Astrocyte of the cerebellum (primary cell): ENCODE results near the gene MARK1.
A peak's percentile ranks its signal among the peaks of the same experiment; 100 is the strongest.

Experiments used
- DNase-seq: peaks from one replicate; pipeline ENCODE4 v3.0.0-alpha.2; 2011; ENCODE audit warnings: low read depth
- H3K4me3 ChIP-seq: 2 replicates; pipeline ENCODE4 v1.5.1; 2011; ENCODE audit warnings: mild to moderate bottlenecking, low read depth, low read length, moderate library complexity
- in situ Hi-C: cut with HindIII; loops from 2 replicates; pipeline ENCODE4 v1.10.0; 2017; ENCODE audit warnings: low sequenced_read_pairs
- TF ChIP-seq, protein P1 (sequence below): IDR thresholded peaks from 2 replicates; pipeline ENCODE4 v1.5.1; 2012; ENCODE audit warnings: low read length, low read depth, moderate library complexity, mild to moderate bottlenecking; ENCODE audit errors: missing control alignments

The MARK1 gene

DNA sequence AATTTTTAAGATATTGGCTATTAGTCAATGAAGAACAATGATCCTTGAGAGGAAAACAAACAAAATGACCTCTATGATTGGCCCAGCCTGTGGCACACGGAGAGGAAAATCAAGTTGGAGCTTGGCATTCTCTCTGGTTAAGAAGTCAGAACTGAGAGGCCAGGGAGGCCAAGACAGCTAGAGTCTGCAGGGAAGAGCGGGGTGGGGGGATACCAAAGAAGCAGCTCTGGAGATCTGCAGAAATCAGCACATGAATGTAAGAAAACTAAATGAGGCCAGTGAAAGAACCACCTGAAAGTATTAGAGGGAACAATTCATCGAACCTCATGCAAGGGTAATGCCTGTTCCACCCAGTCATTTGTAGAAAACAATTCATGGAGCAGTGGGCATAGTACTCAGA lies 138.4 kb downstream of the MARK1 start:
- no peak overlapping the region for H3K4me3 ChIP-seq
- in situ Hi-C loops = no loop called here
- TF ChIP-seq, protein P1, sequence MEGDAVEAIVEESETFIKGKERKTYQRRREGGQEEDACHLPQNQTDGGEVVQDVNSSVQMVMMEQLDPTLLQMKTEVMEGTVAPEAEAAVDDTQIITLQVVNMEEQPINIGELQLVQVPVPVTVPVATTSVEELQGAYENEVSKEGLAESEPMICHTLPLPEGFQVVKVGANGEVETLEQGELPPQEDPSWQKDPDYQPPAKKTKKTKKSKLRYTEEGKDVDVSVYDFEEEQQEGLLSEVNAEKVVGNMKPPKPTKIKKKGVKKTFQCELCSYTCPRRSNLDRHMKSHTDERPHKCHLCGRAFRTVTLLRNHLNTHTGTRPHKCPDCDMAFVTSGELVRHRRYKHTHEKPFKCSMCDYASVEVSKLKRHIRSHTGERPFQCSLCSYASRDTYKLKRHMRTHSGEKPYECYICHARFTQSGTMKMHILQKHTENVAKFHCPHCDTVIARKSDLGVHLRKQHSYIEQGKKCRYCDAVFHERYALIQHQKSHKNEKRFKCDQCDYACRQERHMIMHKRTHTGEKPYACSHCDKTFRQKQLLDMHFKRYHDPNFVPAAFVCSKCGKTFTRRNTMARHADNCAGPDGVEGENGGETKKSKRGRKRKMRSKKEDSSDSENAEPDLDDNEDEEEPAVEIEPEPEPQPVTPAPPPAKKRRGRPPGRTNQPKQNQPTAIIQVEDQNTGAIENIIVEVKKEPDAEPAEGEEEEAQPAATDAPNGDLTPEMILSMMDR = no peak
- no peak for DNase-seq

DNA sequence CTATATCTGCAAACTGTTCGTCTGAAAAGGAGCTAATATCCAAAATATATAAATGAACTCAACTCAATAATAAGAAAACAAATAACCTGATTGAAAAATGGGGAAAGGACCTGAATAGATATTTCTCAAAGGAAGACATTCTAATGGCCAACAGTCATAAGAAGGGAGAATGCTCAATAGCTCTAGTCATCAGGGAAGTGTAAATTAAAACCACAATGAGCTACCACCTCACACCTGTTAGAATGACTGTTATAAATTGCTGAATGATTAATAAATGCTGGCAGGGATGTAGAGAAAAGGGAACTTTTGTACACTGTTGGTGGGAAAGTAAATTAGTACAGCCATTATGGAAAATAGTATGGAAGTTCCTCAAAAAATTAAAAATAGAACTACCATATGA lies 141.1 kb downstream of the MARK1 start:
- H3K4me3 ChIP-seq = no peak overlapping the region
- no peak for DNase-seq
- TF ChIP-seq, protein P1 = no peak
- in situ Hi-C loops = no loop called here

DNA sequence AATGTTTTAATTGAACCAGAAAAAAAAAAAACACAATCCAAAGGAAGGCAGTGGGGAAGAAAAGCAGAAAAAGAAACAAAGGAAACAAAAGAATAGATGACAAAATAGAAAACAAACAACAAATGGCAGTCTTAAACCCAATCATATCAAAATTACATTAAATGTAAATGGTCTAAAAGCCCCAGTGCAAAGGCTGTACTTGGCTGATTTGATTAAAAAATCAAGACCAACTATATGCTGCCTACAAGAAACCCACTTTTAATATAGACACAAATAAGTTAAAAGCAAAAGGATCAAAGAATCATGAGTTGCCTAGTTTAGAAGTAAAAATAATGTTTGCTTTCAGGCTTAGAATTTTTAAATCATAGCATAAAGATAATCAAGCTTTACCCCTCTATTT lies 142.4 kb downstream of the MARK1 start:
- TF ChIP-seq, protein P1 = no peak
- no peak overlapping the region for H3K4me3 ChIP-seq
- no peak for DNase-seq
- in situ Hi-C loops = no loop called here

DNA sequence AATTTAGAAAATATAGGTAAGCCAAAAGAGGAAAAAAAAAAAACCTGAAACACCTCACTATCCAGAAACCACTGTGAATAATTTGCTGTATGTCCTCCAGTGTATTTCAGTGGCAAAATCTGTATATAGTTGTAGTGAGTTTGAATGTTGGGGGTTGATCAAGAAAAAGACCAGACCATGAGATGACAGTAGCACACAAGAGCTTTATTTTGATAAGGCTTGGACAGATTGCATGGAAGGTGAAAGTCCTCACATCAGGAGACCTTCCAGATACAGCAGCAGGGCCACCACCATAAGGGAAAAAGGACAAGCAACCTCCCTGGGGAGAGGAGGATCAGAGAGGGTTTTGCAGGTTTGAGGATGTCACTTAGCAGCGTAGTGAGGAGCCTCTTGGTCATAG lies 146.0 kb downstream of the MARK1 start:
- no peak for DNase-seq
- in situ Hi-C loops = no loop called here
- TF ChIP-seq, protein P1 = no peak
- H3K4me3 ChIP-seq = no peak overlapping the region

DNA sequence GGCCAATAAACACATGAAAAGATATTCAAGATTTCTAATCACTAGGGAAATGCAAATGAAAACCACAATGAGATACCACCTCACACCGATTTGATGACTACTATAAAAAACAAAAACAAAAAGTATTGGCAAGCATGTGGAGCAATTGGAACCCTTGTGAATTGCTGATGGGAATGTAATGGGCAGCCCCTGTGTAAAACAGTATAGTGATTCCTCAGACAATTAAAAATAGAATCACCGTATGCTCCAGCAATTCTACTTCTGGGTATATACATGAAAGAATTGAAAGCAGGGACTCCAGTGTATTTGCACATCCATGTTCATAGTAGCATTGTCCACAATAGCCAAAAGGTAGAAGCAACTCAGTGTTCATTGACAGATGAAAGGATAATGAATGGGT lies 149.3 kb downstream of the MARK1 start:
- no peak for DNase-seq
- in situ Hi-C loops = no loop called here
- H3K4me3 ChIP-seq = no peak overlapping the region
- TF ChIP-seq, protein P1 = no peak

DNA sequence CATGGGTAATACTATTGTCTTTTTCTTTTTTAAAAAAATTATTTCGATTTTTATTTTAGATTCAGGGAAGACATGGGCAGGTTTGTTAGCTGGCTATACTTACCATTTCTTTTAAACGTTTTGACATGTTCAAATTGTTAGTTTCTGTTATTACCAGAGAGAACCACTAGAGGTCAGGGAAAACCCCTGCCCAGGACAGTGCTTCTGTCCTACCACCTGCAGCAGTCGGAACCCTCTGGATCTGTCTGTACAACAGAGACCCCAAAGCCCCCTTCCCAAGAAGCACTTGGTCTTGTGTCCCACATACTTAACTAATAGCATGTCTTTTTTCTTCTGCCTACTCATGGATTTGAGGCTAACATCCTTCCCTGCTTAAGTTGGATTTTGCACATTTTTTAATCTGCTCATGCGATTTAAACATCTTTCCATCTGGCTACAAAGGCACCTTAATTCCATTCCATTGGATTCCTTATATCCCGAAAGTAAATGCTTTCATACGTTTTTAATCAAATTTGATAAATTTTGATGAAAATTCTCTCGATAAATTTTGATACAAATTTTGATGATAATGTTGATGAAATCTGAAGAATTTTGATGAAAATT lies 152.2 kb downstream of the MARK1 start:
- no peak for DNase-seq
- TF ChIP-seq, protein P1 = peak; percentile 79
- in situ Hi-C loops = no loop called here
- H3K4me3 ChIP-seq = no peak overlapping the region

DNA sequence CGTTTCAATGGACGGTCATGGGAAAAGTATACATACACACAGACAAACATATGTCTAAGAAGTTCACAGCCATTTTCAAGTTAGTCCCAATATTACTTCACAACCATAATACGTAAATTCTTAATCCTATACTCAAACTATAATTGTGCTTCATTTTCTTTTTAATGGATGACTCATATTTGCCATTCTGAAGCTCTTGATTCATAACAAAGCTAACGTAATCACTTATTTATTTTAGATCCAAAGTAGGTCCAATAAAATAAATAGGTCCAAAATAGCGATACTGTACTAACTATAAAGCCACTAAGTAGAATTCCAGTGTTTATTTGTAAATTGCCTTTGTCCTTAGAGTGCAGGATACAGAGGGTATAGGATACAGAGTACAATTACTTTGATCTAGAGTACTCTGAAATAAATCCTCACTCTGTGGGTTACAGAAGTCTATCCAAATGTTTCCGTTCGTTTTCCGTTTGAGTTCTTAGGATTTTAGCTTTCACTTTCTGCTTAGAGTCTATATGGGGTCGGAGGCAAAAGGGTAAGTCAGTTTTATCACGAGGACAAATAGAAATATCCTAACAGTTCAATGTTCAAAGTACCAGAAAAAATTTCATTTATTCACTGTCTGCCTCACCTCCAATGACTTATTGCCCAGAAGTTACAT lies 153.4 kb downstream of the MARK1 start:
- H3K4me3 ChIP-seq = no peak overlapping the region
- no peak for DNase-seq
- in situ Hi-C loops = no loop called here
- TF ChIP-seq, protein P1 = no peak
